MM.1S (cell line): ENCODE results near the gene ZSCAN5C.

Experiments used
- EZH2 ChIP-seq: fragments of 300-600 bp; sonication (generic); optimal IDR thresholded peaks from 2 replicates; pipeline ENCODE3; 2017; ENCODE audit warnings: low read depth, mild to moderate bottlenecking, antibody characterized with exemption, low read length, mixed read lengths
- EZH2phosphoT487 ChIP-seq: fragments of 300-600 bp; sonication (generic); IDR thresholded peaks from 2 replicates; pipeline ENCODE4 v1.6.1; 2018; ENCODE audit warnings: antibody characterized with exemption, low read length
- TF ChIP-seq, protein P1 (sequence below): fragments of 300-600 bp; sonication (generic); IDR thresholded peaks from 2 replicates; pipeline ENCODE4 v1.5.1; 2016; ENCODE audit warnings: antibody characterized with exemption, low read length, mixed read lengths

DNA sequence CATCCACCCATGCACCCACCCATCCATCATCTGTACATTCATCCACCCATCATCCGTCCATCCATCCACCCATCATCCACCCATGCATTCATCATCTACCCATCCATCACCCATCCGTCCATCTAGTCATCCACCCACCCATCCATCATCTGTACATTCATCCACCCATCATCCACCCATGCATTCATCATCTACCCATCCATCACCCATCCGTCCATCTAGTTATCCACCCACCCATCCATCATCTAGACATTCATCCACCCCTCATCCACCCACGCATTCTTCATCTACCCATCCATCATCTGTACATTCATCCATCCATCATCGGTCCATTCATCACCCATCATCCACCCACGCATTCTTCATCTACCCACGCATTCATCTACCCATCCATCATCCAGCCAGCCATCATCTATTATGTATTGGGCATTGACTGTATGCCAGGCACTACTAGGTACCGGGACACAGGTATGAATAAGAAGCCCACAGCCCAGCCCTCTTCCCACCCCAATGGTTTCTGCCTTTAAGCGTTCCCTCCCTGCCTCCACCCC lies 43.0 kb upstream of the ZSCAN5C start:
- TF ChIP-seq, protein P1, sequence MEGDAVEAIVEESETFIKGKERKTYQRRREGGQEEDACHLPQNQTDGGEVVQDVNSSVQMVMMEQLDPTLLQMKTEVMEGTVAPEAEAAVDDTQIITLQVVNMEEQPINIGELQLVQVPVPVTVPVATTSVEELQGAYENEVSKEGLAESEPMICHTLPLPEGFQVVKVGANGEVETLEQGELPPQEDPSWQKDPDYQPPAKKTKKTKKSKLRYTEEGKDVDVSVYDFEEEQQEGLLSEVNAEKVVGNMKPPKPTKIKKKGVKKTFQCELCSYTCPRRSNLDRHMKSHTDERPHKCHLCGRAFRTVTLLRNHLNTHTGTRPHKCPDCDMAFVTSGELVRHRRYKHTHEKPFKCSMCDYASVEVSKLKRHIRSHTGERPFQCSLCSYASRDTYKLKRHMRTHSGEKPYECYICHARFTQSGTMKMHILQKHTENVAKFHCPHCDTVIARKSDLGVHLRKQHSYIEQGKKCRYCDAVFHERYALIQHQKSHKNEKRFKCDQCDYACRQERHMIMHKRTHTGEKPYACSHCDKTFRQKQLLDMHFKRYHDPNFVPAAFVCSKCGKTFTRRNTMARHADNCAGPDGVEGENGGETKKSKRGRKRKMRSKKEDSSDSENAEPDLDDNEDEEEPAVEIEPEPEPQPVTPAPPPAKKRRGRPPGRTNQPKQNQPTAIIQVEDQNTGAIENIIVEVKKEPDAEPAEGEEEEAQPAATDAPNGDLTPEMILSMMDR = no peak
- no peak for TF ChIP-seq EZH2
- no peak for TF ChIP-seq EZH2phosphoT487
